CD4-positive, CD25-positive, alpha-beta regulatory T cell (primary cell): ENCODE results near the gene AKIP1. TPM values are rescaled to one million over a fixed set of nuclear protein-coding genes. Genes with fewer than 3 reads are reported as not detected.

Experiments
- ATAC-seq, 2 donors: fragments of 150-1000 bp; cut with Tn5 transposase; one replicate each; pipeline ENCODE4 v1.10.0; 2021; ENCODE audit warnings: low read depth in 2 of 2, moderate number of reproducible peaks in 2 of 2, moderate library complexity in 1 of 2
- DNase-seq, 3 donors: peaks; one replicate each; pipeline versions ENCODE4 v3.0.0 to v3.0.0-alpha.2; 2012 to 2022; ENCODE audit warnings: mixed read lengths in 1 of 3
- H3K27ac ChIP-seq: one replicate; pipeline ENCODE4 v1.7.0; 2013; ENCODE audit warnings: mild to moderate bottlenecking, low read length; ENCODE audit not compliant: insufficient read depth, poor library complexity, severe bottlenecking
- H3K27me3 ChIP-seq: one replicate; pipeline ENCODE4 v1.7.0; 2013; ENCODE audit warnings: low read length; ENCODE audit not compliant: control insufficient read depth, insufficient read depth
- H3K36me3 ChIP-seq: one replicate; pipeline ENCODE4 v1.7.0; 2013; ENCODE audit warnings: mild to moderate bottlenecking, low read length, moderate library complexity; ENCODE audit not compliant: control insufficient read depth, insufficient read depth
- H3K4me1 ChIP-seq: 2 replicates; pipeline ENCODE4 v1.7.0; 2013; ENCODE audit warnings: mild to moderate bottlenecking, low read length; ENCODE audit not compliant: insufficient read depth, control insufficient read depth, poor library complexity, severe bottlenecking
- H3K4me3 ChIP-seq: one replicate; pipeline ENCODE4 v1.7.0; 2013; ENCODE audit warnings: low read depth, mild to moderate bottlenecking, low read length, moderate library complexity
- H3K9me3 ChIP-seq, 2 experiments: 1 replicate in 1 of 2; 2 replicates in 1 of 2; pipeline ENCODE4 v1.7.0; 2013; ENCODE audit warnings: low read length in 2 of 2, mild to moderate bottlenecking in 1 of 2, moderate library complexity in 1 of 2; ENCODE audit not compliant: control insufficient read depth in 2 of 2
- H3K27ac Mint-ChIP-seq, 3 donors: one replicate each; pipeline ENCODE4 v1.8.0; 2020 to 2022; ENCODE audit warnings: mild to moderate bottlenecking in 3 of 3, mixed read lengths in 3 of 3, moderate library complexity in 2 of 3
- H3K27me3 Mint-ChIP-seq: one replicate; pipeline ENCODE4 v1.8.0; 2022; ENCODE audit warnings: mild to moderate bottlenecking, mixed read lengths
- H3K36me3 Mint-ChIP-seq: one replicate; pipeline ENCODE4 v1.8.0; 2020; ENCODE audit warnings: mixed read lengths
- H3K4me1 Mint-ChIP-seq, 4 donors: one replicate each; pipeline ENCODE4 v1.8.0; 2020 to 2022; ENCODE audit warnings: mixed read lengths in 4 of 4, mild to moderate bottlenecking in 1 of 4
- H3K4me3 Mint-ChIP-seq, 4 donors: one replicate each; pipeline ENCODE4 v1.8.0; 2020 to 2022; ENCODE audit warnings: mild to moderate bottlenecking in 4 of 4, mixed read lengths in 4 of 4, moderate library complexity in 3 of 4
- H3K9me3 Mint-ChIP-seq, 7 donors: one replicate each; pipeline ENCODE4 v1.8.0; 2020 to 2022; ENCODE audit warnings: mixed read lengths in 7 of 7, mild to moderate bottlenecking in 3 of 7, moderate library complexity in 2 of 7
- polyA plus RNA-seq, 4 donors: library from polyadenylated mRNA; unstranded; fragments of 300-500 nt; fragmentation: Illumina TruSeq; gene quantifications; one replicate each; pipeline ENCODE4 v1.2.3, GENCODE V29; 2021
- total RNA-seq: library from RNA; stranded (reverse); gene quantifications from one replicate; pipeline ENCODE4 v1.2.3, GENCODE V29; 2022

The AKIP1 gene
- total and polyA plus RNA-seq, 5 donors from 2014 or later = 15.9 to 43.7 (median 32.9) TPM

GRCh38 chr11:8922691-8923090, 11.7 kb downstream of the AKIP1 start:
- H3K4me3 Mint-ChIP-seq = no peak overlapping the region
- H3K27me3 Mint-ChIP-seq = no peaks in the 10 kb centered on the region
- no peak overlapping the region for H3K27ac ChIP-seq
- peaks cover 14% of the 10 kb centered on the region for H3K36me3 Mint-ChIP-seq
- H3K27me3 ChIP-seq = no peaks in the 10 kb centered on the region
- H3K9me3 Mint-ChIP-seq = no peaks in the 10 kb centered on the region
- peaks cover 45% of the 10 kb centered on the region for H3K36me3 ChIP-seq
- DNase-seq (no peak), ATAC-seq (no peak)
- no peak overlapping the region for H3K27ac Mint-ChIP-seq
- H3K4me1 ChIP-seq = no peaks in the 10 kb centered on the region
- H3K4me1 Mint-ChIP-seq = peaks cover 0 to 1% (median 0%) of the 10 kb centered on the region in 4 donors
- no peak overlapping the region for H3K4me3 ChIP-seq
- H3K9me3 ChIP-seq = no peaks in the 10 kb centered on the region

GRCh38 chr11:8925711-8926110, 14.7 kb downstream of the AKIP1 start:
- ATAC-seq = no peak
- H3K4me3 ChIP-seq = no peak overlapping the region
- H3K9me3 ChIP-seq = no peaks in the 10 kb centered on the region
- Mint-ChIP-seq H3K27ac (no peak overlapping the region), H3K36me3 (peaks cover 9% of the 10 kb centered on the region), H3K4me1 (no peaks in the 10 kb centered on the region), H3K9me3 (no peaks in the 10 kb centered on the region), H3K4me3 (no peak overlapping the region), H3K27me3 (no peaks in the 10 kb centered on the region)
- H3K36me3 ChIP-seq = peaks cover 19% of the 10 kb centered on the region
- no peak overlapping the region for H3K27ac ChIP-seq
- no peaks in the 10 kb centered on the region for H3K4me1 ChIP-seq
- DNase-seq = no peak
- H3K27me3 ChIP-seq = no peaks in the 10 kb centered on the region

GRCh38 chr11:8926236-8926635, 15.2 kb downstream of the AKIP1 start:
- no peaks in the 10 kb centered on the region for H3K9me3 Mint-ChIP-seq
- Histone ChIP-seq H3K4me1 (no peaks in the 10 kb centered on the region), H3K9me3 (no peaks in the 10 kb centered on the region), H3K36me3 (peaks cover 14% of the 10 kb centered on the region), H3K27me3 (no peaks in the 10 kb centered on the region), H3K27ac (no peak overlapping the region), H3K4me3 (no peak overlapping the region)
- peaks cover 9% of the 10 kb centered on the region for H3K36me3 Mint-ChIP-seq
- H3K4me1 Mint-ChIP-seq = no peaks in the 10 kb centered on the region
- ATAC-seq (no peak), DNase-seq (no peak)
- no peak overlapping the region for H3K4me3 Mint-ChIP-seq
- no peak overlapping the region for H3K27ac Mint-ChIP-seq
- no peaks in the 10 kb centered on the region for H3K27me3 Mint-ChIP-seq

- Histone ChIP-seq H3K4me3 (no peak overlapping the region), H3K27ac (no peak overlapping the region), H3K27me3 (no peaks in the 10 kb centered on the region), H3K9me3 (no peaks in the 10 kb centered on the region), H3K4me1 (no peaks in the 10 kb centered on the region), H3K36me3 (peaks cover 9% of the 10 kb centered on the region)
- H3K9me3 Mint-ChIP-seq = no peaks in the 10 kb centered on the region
- H3K27ac Mint-ChIP-seq = peak overlapping the region in 1 of 3 donors; percentile 67
- ATAC-seq (no peak), DNase-seq (no peak)
- H3K27me3 Mint-ChIP-seq = no peaks in the 10 kb centered on the region
- peaks cover 6% of the 10 kb centered on the region for H3K36me3 Mint-ChIP-seq
- no peaks in the 10 kb centered on the region for H3K4me1 Mint-ChIP-seq
- H3K4me3 Mint-ChIP-seq = no peak overlapping the region
Measured at GRCh38 chr11:8927233-8927632, 16.2 kb downstream of the AKIP1 start.

GRCh38 chr11:8928205-8928604, 17.2 kb downstream of the AKIP1 start:
- no peak for ATAC-seq
- H3K4me1 Mint-ChIP-seq = no peaks in the 10 kb centered on the region
- no peaks in the 10 kb centered on the region for H3K9me3 ChIP-seq
- H3K27me3 Mint-ChIP-seq = no peaks in the 10 kb centered on the region
- no peak overlapping the region for H3K4me3 Mint-ChIP-seq
- H3K9me3 Mint-ChIP-seq = no peaks in the 10 kb centered on the region
- no peaks in the 10 kb centered on the region for H3K4me1 ChIP-seq
- H3K36me3 Mint-ChIP-seq = no peaks in the 10 kb centered on the region
- H3K27ac ChIP-seq = no peak overlapping the region
- H3K27me3 ChIP-seq = no peaks in the 10 kb centered on the region
- DNase-seq = no peak
- H3K27ac Mint-ChIP-seq = peak overlapping the region in 1 of 3 donors; percentile 52
- H3K36me3 ChIP-seq = peaks cover under 1% of the 10 kb centered on the region
- H3K4me3 ChIP-seq = no peak overlapping the region

- H3K9me3 ChIP-seq = no peaks in the 10 kb centered on the region
- no peak overlapping the region for H3K27ac ChIP-seq
- no peaks in the 10 kb centered on the region for H3K27me3 ChIP-seq
- H3K27me3 Mint-ChIP-seq = no peaks in the 10 kb centered on the region
- no peaks in the 10 kb centered on the region for H3K4me1 Mint-ChIP-seq
- H3K4me3 ChIP-seq = no peak overlapping the region
- H3K4me3 Mint-ChIP-seq = no peak overlapping the region
- no peaks in the 10 kb centered on the region for H3K4me1 ChIP-seq
- no peak overlapping the region for H3K27ac Mint-ChIP-seq
- H3K9me3 Mint-ChIP-seq = no peaks in the 10 kb centered on the region
- no peaks in the 10 kb centered on the region for H3K36me3 ChIP-seq
- no peaks in the 10 kb centered on the region for H3K36me3 Mint-ChIP-seq
- ATAC-seq = no peak
- no peak for DNase-seq
Measured at GRCh38 chr11:8928981-8929615, 18.1 kb downstream of the AKIP1 start.

- no peaks in the 10 kb centered on the region for H3K9me3 ChIP-seq
- no peak overlapping the region for H3K27ac Mint-ChIP-seq
- no peaks in the 10 kb centered on the region for H3K4me1 ChIP-seq
- H3K36me3 ChIP-seq = no peaks in the 10 kb centered on the region
- H3K27ac ChIP-seq = no peak overlapping the region
- no peaks in the 10 kb centered on the region for H3K36me3 Mint-ChIP-seq
- no peaks in the 10 kb centered on the region for H3K27me3 Mint-ChIP-seq
- H3K4me1 Mint-ChIP-seq = no peaks in the 10 kb centered on the region
- H3K4me3 ChIP-seq = no peak overlapping the region
- ATAC-seq = no peak
- H3K27me3 ChIP-seq = no peaks in the 10 kb centered on the region
- H3K9me3 Mint-ChIP-seq = no peaks in the 10 kb centered on the region
- DNase-seq = no peak
- no peak overlapping the region for H3K4me3 Mint-ChIP-seq
Measured at GRCh38 chr11:8930456-8931175, 19.6 kb downstream of the AKIP1 start.
